ENCODE data around the gene ST6GALNAC4. TPM values are rescaled to one million over a fixed set of nuclear protein-coding genes. Genes with fewer than 3 reads are reported as not detected.

Gene ST6GALNAC4
- total RNA-seq, 6 donors from 2014 or later, result 41.3 to 105 (median 56.2) TPM

GRCh38 chr9:127924736-127925444 lies 8.0 kb upstream of the ST6GALNAC4 start:
- WGBS, 2 donors, result 92 to 94% methylated on average over 22 of the region's 22 CpGs
- no peak for DNase-seq
- no peak for ATAC-seq (ENCODE audit: low FRiP score in 2 of 2)
- Histone ChIP-seq H3K9me3 (no peaks in the 10 kb centered on the region), H3K27ac (no peak overlapping the region), H3K27me3 (peaks cover 0 to 12% (median 5%) of the 10 kb centered on the region in 4 donors), H3K4me1 (peaks cover 28 to 44% (median 32%) of the 10 kb centered on the region in 4 donors), H3K36me3 (no peaks in the 10 kb centered on the region), H3K4me3 (no peak overlapping the region)
- no peak for TF ChIP-seq POLR2AphosphoS5 (IDR thresholded peaks at IDR 0.05)
- TF ChIP-seq POLR2A (IDR thresholded peaks at IDR 0.05), result no peak
- TF ChIP-seq CTCF (IDR thresholded peaks at IDR 0.05), result no peak
- TF ChIP-seq EP300 (IDR thresholded peaks at IDR 0.05), result no peak

DNA sequence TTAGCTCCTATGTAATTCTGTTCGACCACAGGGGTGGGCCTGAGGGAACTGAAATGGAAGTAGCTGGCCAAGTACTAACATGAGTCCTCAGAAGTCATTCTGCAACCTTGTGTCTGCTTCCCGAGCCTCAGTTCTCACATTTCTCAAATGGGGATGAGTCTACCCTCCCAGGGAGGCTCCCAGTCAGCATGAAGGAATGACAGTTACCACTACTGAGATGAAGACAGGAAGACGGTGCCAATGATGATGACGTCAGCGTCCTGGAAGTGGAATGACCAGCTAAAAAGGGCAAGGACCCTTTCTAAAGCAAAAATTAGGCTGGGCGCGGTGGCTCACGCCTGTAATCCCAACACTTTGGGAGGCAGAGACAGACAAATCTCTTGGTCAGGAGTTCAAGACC lies 6.9 kb upstream of the ST6GALNAC4 start:
- no peak overlapping the region for H3K27ac ChIP-seq
- H3K4me3 ChIP-seq, result no peak overlapping the region
- ATAC-seq (ENCODE audit: low FRiP score in 2 of 2) (peak in 1 of 2 donors; percentile 18), DNase-seq (no peak)
- TF ChIP-seq CTCF (IDR thresholded peaks at IDR 0.05) (no peak), POLR2A (IDR thresholded peaks at IDR 0.05) (no peak), EP300 (IDR thresholded peaks at IDR 0.05) (no peak), POLR2AphosphoS5 (IDR thresholded peaks at IDR 0.05) (no peak)
- no peaks in the 10 kb centered on the region for H3K36me3 ChIP-seq
- H3K9me3 ChIP-seq, result no peaks in the 10 kb centered on the region
- 74 to 86% methylated on average over 8 of the region's 8 CpGs for WGBS, 2 donors
- peaks cover 0 to 12% (median 5%) of the 10 kb centered on the region in 4 donors for H3K27me3 ChIP-seq
- H3K4me1 ChIP-seq, result peaks cover 36 to 55% (median 41%) of the 10 kb centered on the region in 4 donors

- peaks cover 41 to 56% (median 45%) of the 10 kb centered on the region in 4 donors for H3K4me1 ChIP-seq
- WGBS, 2 donors, result 67 to 85% methylated on average over 5 to 6 of the region's 6 CpGs
- no peak overlapping the region for H3K27ac ChIP-seq
- no peaks in the 10 kb centered on the region for H3K9me3 ChIP-seq
- peaks cover 0 to 12% (median 5%) of the 10 kb centered on the region in 4 donors for H3K27me3 ChIP-seq
- H3K36me3 ChIP-seq, result no peaks in the 10 kb centered on the region
- no peak overlapping the region for H3K4me3 ChIP-seq
- TF ChIP-seq CTCF (IDR thresholded peaks at IDR 0.05) (no peak), POLR2A (IDR thresholded peaks at IDR 0.05) (no peak), POLR2AphosphoS5 (IDR thresholded peaks at IDR 0.05) (no peak), EP300 (IDR thresholded peaks at IDR 0.05) (no peak)
- ATAC-seq (ENCODE audit: low FRiP score in 2 of 2) (no peak), DNase-seq (no peak)
Observed at GRCh38 chr9:127923046-127923445, 6.2 kb upstream of the ST6GALNAC4 start.

DNA sequence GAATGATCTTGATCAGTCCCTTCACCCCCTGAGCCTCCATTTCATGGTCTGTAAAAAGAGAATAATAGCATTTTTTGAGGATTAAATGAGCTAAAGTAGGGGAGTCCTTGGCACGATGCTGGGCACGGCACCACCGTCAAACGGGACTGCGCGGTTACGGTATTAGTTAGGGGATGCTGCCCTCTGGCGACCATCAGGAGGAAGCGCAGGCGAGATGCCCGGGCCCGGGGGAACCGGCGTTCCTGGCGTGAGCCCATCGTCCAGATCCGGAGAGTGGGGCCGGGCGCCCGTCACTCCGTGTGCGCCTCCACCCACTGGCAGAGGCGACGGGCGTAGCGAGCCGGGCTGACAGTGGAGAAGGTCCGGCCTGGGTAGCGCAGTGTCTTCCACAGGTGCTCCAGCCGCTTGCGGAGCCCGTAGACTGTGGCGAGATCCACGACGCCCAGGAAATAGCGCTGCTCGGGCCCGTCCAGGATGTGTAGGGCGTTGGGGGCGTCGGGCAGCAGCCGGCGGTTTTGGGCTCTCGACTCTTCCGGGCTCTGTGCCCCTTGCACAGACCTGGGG lies 4.8 kb upstream of the ST6GALNAC4 start:
- Histone ChIP-seq H3K4me1 (peaks cover 37 to 52% (median 40%) of the 10 kb centered on the region in 4 donors), H3K36me3 (no peaks in the 10 kb centered on the region), H3K4me3 (peak overlapping the region in 2 of 4 donors; percentile 26 to 29), H3K9me3 (no peaks in the 10 kb centered on the region), H3K27ac (no peak overlapping the region), H3K27me3 (peaks cover 0 to 2% (median 0%) of the 10 kb centered on the region in 4 donors)
- TF ChIP-seq EP300 (IDR thresholded peaks at IDR 0.05), result no peak
- no peak for TF ChIP-seq POLR2A (IDR thresholded peaks at IDR 0.05)
- TF ChIP-seq CTCF (IDR thresholded peaks at IDR 0.05), result peak; percentile 97 to 99 (median 98)
- peak; percentile 52 to 63 for ATAC-seq (ENCODE audit: low FRiP score in 2 of 2)
- 4 to 15% methylated on average over 12 to 34 of the region's 45 CpGs for WGBS, 2 donors
- peak; percentile 77 to 92 for DNase-seq
